ENCODE measurements around the gene ARHGAP27.

DNA sequence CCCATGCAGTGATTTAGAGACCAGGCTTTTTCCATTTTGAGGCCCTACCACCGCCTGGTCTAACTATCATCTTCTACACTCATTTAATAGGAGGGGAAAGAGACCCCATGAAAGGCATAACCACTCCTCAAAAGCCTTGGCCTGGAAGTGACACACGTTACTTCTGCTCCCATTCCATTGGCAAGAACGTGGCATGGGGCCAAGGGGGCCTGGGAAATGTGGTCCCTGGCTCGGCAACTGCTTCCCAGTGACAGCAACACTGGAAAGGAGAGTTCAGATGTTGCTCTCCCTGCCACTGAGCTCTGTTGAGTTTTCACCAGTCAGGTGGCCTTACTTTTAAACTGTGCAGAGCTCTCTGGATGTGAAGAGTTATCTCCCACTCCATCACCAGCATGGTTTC lies 70.7 kb downstream of the ARHGAP27 start:
- TF ChIP-seq CTCF (IDR thresholded peaks at IDR 0.05), result no peak
- no peak for TF ChIP-seq EZH2 (IDR thresholded peaks at IDR 0.05)
